Loucy (cell line): ENCODE data around the gene MAD1L1.

Experiments used
- H2AFZ ChIP-seq: fragments of 200-600 bp; sonication (generic); 2 replicates; pipeline ENCODE4 v1.6.0; 2016; ENCODE audit warnings: antibody characterized with exemption, mild to moderate bottlenecking, low read length, moderate library complexity
- H3F3A ChIP-seq: fragments of 200-600 bp; 2 replicates; pipeline ENCODE4 v1.6.0; 2016; ENCODE audit warnings: antibody characterized with exemption, low read depth, mild to moderate bottlenecking
- H3K27me3 ChIP-seq: fragments of 200-600 bp; sonication (generic); 2 replicates; pipeline ENCODE4 v1.6.1; 2014; ENCODE audit warnings: low read length, mild to moderate bottlenecking; ENCODE audit not compliant: insufficient read depth, poor library complexity, severe bottlenecking
- H3K36me3 ChIP-seq: fragments of 200-600 bp; sonication (generic); 2 replicates; pipeline ENCODE4 v1.6.1; 2016; ENCODE audit warnings: low read length; ENCODE audit not compliant: insufficient read depth
- H3K4me1 ChIP-seq: fragments of 200-600 bp; sonication (generic); 2 replicates; pipeline ENCODE4 v1.5.1; 2014; ENCODE audit warnings: low read length, mild to moderate bottlenecking; ENCODE audit not compliant: insufficient read depth, poor library complexity, severe bottlenecking
- H3K4me2 ChIP-seq: fragments of 200-600 bp; sonication (generic); 2 replicates; pipeline ENCODE4 v1.6.0; 2014; ENCODE audit warnings: antibody characterized with exemption, low read length, low read depth, mild to moderate bottlenecking; ENCODE audit not compliant: poor library complexity, severe bottlenecking
- H3K4me3 ChIP-seq: fragments of 200-600 bp; sonication (generic); 2 replicates; pipeline ENCODE4 v1.5.1; 2014; ENCODE audit warnings: low read length, mild to moderate bottlenecking, mixed read lengths; ENCODE audit not compliant: poor library complexity, severe bottlenecking
- H3K79me2 ChIP-seq: fragments of 200-600 bp; sonication (generic); 2 replicates; pipeline ENCODE4 v1.6.1; 2014; ENCODE audit warnings: low read length; ENCODE audit not compliant: insufficient read depth
- H3K9ac ChIP-seq: fragments of 200-600 bp; sonication (generic); 2 replicates; pipeline ENCODE4 v1.6.0; 2014; ENCODE audit warnings: mild to moderate bottlenecking, low read depth, low read length, moderate library complexity; ENCODE audit not compliant: poor library complexity, severe bottlenecking
- H3K9me2 ChIP-seq: fragments of 200-600 bp; sonication (generic); replicated peaks from 2 replicates; pipeline ENCODE4 v1.6.1; 2016; ENCODE audit warnings: low read depth, low read length, mixed read lengths
- H3K9me3 ChIP-seq: fragments of 200-600 bp; sonication (generic); 2 replicates; pipeline ENCODE4 v1.6.1; 2014; ENCODE audit warnings: mild to moderate bottlenecking, antibody characterized with exemption, low read length, low read depth; ENCODE audit not compliant: insufficient read depth
- H4K20me1 ChIP-seq: fragments of 200-600 bp; sonication (generic); 2 replicates; pipeline ENCODE4 v1.6.0; 2014; ENCODE audit warnings: antibody characterized with exemption, low read length, mild to moderate bottlenecking; ENCODE audit not compliant: insufficient read depth, poor library complexity, severe bottlenecking
- EZH2phosphoT487 ChIP-seq: fragments of 200-600 bp; IDR thresholded peaks from 2 replicates; pipeline ENCODE4 v1.6.1; 2018; ENCODE audit warnings: antibody characterized with exemption, mild to moderate bottlenecking, moderate library complexity, borderline replicate concordance
- TF ChIP-seq, protein P1 (sequence below): fragments of 200-600 bp; sonication (generic); conservative IDR thresholded peaks from 2 replicates; pipeline ENCODE4 v1.5.1; 2014; ENCODE audit warnings: mild to moderate bottlenecking, antibody characterized with exemption, low read length

MAD1L1 gene

DNA sequence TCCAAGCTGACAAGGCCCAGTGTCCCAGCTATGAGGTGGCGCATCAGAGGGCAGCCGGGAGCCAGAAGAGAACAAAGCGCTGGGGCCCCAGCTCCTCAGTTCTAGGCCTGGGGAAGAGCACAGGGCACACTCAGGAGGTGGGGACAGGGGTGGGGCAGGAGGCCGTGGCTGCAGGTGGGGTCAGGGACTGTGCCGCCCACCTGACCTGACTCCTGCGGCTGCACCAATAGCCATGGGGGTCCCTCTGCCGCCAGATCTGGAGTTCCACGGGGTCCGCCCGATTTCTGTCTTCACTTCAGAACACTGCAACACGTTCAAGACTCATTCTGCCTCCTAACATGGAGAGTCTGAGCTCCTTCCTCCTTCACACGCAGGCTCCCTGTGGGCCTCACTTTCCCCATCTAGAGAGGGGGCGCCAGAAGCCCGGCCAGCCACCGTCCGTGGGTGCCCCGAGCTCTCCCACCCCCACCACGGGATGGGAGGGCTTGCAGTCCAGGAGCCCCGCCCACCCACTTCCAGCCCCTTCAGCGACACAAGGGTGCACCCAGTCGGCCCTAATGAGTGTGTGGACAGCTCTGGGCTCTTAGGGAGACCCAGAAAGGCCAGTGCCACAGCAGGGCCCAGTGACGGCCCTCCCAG, 278.3 kb downstream of the MAD1L1 start:
- Histone ChIP-seq H3K36me3 (peaks cover 14% of the 10 kb centered on the region; the same call in 1 of the 2 replicates), H4K20me1 (no peaks in the 10 kb centered on the region), H2AFZ (no peak overlapping the region), H3K4me2 (no peak overlapping the region), H3K27me3 (no peaks in the 10 kb centered on the region), H3K9me3 (0 out of 2 replicates have a peak, but pooled peaks cover 4% of the 10 kb centered on the region), H3F3A (no peaks in the 10 kb centered on the region), H3K79me2 (peaks cover 7% of the 10 kb centered on the region; the same call in 1 of the 2 replicates), H3K9me2 (no peaks in the 10 kb centered on the region), H3K4me1 (peaks cover 33% of the 10 kb centered on the region), H3K4me3 (no peak overlapping the region), H3K9ac (no peak overlapping the region)
- TF ChIP-seq, protein P1, sequence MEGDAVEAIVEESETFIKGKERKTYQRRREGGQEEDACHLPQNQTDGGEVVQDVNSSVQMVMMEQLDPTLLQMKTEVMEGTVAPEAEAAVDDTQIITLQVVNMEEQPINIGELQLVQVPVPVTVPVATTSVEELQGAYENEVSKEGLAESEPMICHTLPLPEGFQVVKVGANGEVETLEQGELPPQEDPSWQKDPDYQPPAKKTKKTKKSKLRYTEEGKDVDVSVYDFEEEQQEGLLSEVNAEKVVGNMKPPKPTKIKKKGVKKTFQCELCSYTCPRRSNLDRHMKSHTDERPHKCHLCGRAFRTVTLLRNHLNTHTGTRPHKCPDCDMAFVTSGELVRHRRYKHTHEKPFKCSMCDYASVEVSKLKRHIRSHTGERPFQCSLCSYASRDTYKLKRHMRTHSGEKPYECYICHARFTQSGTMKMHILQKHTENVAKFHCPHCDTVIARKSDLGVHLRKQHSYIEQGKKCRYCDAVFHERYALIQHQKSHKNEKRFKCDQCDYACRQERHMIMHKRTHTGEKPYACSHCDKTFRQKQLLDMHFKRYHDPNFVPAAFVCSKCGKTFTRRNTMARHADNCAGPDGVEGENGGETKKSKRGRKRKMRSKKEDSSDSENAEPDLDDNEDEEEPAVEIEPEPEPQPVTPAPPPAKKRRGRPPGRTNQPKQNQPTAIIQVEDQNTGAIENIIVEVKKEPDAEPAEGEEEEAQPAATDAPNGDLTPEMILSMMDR = no peak
- TF ChIP-seq EZH2phosphoT487 = no peak

DNA sequence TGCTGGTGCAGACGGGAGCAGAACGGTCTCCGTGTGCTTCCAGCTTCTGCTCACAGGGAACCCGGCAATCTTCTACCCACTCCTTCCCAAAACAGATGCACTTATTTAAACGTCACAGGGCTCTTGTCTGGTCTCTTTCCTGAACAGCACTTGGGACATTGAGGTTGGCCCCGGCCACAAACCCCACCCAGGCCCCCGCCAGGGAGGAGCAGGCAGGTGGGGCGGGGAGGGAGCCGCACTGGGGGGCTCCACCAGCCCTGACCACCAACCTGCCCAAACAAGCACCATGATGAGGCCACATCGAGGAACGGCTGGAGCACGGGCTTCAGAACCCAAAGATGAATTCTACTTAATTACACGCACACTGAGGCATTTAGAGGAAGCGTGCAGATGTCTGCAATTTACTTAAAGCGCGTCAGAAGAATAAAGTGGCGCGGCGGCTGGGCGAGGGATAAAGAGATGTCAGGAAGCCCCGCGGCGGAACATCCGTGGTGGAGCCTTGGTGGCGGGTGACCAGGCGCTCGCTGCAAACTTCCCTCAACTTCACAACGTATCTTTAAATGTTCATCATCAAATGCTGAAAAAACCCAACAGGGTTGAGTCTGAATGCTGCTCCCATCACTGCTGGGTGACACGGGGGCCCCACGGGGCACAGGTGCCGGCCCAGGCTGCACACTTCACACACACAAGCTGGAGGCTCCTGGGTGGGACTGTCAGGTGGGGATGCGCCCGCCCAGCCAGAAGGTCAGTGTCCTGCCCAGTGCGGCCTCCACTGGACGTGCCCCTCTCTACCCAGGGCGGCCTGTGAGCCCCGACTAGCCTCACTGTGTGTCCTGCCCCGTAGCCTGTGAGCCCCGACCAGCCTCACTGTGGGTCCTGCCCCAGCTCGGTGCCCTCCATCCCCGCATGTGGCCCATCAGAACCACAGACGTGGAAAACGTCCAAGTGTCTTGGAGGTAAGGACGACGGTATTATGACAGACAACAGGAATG, 279.2 kb downstream of the MAD1L1 start:
- no peak overlapping the region for H3K4me2 ChIP-seq
- H3K36me3 ChIP-seq = peaks cover 14% of the 10 kb centered on the region; the same call in 1 of the 2 replicates
- H3K27me3 ChIP-seq = no peaks in the 10 kb centered on the region
- H3K9me2 ChIP-seq = no peaks in the 10 kb centered on the region
- H3K79me2 ChIP-seq = peaks cover 3% of the 10 kb centered on the region; the same call in 1 of the 2 replicates
- H3F3A ChIP-seq = no peaks in the 10 kb centered on the region
- no peak overlapping the region for H3K4me3 ChIP-seq
- 0 out of 2 replicates have a peak, but pooled peaks cover 4% of the 10 kb centered on the region for H3K9me3 ChIP-seq
- no peaks in the 10 kb centered on the region for H4K20me1 ChIP-seq
- H3K4me1 ChIP-seq = peaks cover 33% of the 10 kb centered on the region
- H2AFZ ChIP-seq = no peak overlapping the region
- H3K9ac ChIP-seq = no peak overlapping the region
- TF ChIP-seq EZH2phosphoT487 = no peak
- TF ChIP-seq, protein P1 = no peak

DNA sequence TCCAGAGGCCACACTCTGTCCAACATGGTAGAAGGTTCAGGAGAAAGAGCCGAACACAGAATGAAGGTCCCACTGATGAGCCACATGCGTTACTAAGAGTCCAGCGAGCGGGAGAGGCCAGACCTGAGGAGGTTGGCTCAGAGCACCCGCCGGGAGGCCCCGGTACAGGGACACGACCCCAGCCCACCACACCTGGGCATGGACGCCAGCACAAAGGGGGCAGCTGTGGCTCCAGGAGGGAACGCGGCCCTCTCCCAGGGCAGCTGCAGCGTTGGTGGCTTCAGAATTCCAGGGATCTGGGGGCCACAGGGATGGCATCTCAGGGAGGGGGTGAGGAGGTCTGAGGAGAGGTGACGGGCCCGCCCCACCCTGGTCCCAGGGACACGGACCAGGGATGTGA, 280.0 kb downstream of the MAD1L1 start:
- H3K9ac ChIP-seq = no peak overlapping the region
- no peaks in the 10 kb centered on the region for H3K27me3 ChIP-seq
- TF ChIP-seq, protein P1 = no peak
- TF ChIP-seq EZH2phosphoT487 = no peak
- no peak overlapping the region for H3K4me3 ChIP-seq
- H3K36me3 ChIP-seq = peaks cover 14% of the 10 kb centered on the region; the same call in 1 of the 2 replicates
- H3K9me2 ChIP-seq = no peaks in the 10 kb centered on the region
- H3K4me1 ChIP-seq = peaks cover 31% of the 10 kb centered on the region
- H2AFZ ChIP-seq = no peak overlapping the region
- no peak overlapping the region for H3K4me2 ChIP-seq
- no peaks in the 10 kb centered on the region for H3K9me3 ChIP-seq
- H4K20me1 ChIP-seq = no peaks in the 10 kb centered on the region
- H3F3A ChIP-seq = no peaks in the 10 kb centered on the region
- H3K79me2 ChIP-seq = 0 out of 2 replicates have a peak, but pooled peaks cover under 1% of the 10 kb centered on the region
